H1 (cell line): ENCODE data around the gene OS9. TPM values are rescaled to one million over a fixed set of nuclear protein-coding genes. Genes with fewer than 3 reads are reported as not detected.

Experiments
- EZH2 ChIP-seq: fragments of 200-600 bp; sonication (generic); IDR thresholded peaks from 2 replicates; pipeline ENCODE4 v1.7.1; 2012; ENCODE audit warnings: low read depth, mild to moderate bottlenecking, moderate library complexity, low read length, inconsistent platforms; ENCODE audit not compliant: severe bottlenecking
- SUZ12 ChIP-seq: fragments of 200-600 bp; sonication (generic); IDR thresholded peaks from 2 replicates; pipeline ENCODE4 v1.6.1; 2012; ENCODE audit warnings: mild to moderate bottlenecking, inconsistent platforms, low read length, moderate library complexity, mixed read lengths
- TAF1 ChIP-seq: IDR thresholded peaks from 2 replicates; pipeline ENCODE4 v1.6.1; 2011; ENCODE audit warnings: mild to moderate bottlenecking, low read depth, low read length
- TBP ChIP-seq: IDR thresholded peaks from 2 replicates; pipeline ENCODE4 v1.6.1; 2011; ENCODE audit warnings: low read depth, low read length, improper control_type of control experiment
- polyA plus RNA-seq, 7 experiments: library from polyadenylated mRNA; depleted of rRNA in 3 of 7; stranded (reverse) in 5 of 7; unstranded in 2 of 7; fragments of >200 nt in 5 of 7; fragments of 200-250 nt in 2 of 7; gene quantifications; 1 replicate in 5 of 7; 2 replicates in 1 of 7; 4 replicates in 1 of 7; pipeline versions ENCODE4 v1.2.1 to v1.2.3, GENCODE V29; 2011 to 2013; ENCODE audit warnings: missing spikeins in 2 of 7, mixed read lengths in 2 of 7
- total RNA-seq: library from RNA; stranded (reverse); fragmentation: NEBNext Ultra II Directional; extraction: Animal tissue kit (Norgen Biotek cat#: 25700); gene quantifications from 2 replicates; pipeline ENCODE4 v1.2.1, GENCODE V29; 2021
- TF ChIP-seq, protein P1 (sequence below): fragments of 300-600 bp; sonication (generic); IDR thresholded peaks from 2 replicates; pipeline ENCODE4 v1.7.1; 2012; ENCODE audit warnings: low read length, moderate library complexity, mild to moderate bottlenecking, inconsistent platforms; ENCODE audit not compliant: insufficient replicate concordance

OS9 gene
- total and polyA plus RNA-seq, 2 of the 8 experiments (the other 6 are each of a cell fraction or from before 2014, with no cell fraction given) = 71.0 to 108 TPM

DNA sequence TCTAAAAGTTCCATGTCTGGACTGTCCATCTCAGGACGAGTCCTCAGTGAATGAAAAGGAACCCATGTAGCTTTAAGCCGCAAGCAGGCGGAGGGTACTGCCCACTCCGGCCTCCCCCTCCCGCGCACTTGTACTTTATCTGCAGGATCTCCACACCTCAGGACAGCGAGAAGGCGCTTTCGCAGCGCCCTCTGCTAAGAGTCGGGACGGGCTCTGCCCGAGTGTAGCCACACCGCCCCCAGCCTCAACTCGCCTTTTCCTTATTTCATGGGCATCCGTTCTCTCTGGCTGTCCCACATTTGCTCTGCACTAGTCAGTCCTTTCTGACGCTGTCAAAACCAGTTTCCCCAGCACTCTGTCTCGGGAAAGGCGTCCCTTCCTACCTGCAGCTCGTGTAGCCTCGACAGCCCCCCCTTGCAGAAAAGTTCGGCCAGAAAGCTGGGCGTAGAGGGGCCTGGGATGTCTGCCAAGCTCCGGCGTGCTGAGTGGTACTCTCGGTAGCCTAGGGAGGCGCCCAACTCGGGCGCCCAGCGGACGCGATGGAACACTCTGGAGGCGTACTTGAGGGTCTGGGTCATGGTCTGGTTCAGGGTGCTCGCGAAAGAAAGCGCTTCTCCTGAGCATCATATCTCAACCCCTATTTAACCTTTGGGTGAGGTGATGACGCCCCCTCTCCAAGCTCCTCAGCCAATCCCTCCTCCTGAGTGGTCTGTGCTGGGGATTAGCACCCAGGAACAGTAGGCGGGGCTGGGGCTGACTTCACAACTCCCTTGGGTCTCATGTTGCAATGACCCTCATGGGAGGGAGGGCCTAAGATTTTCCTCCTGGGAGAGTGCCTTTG, 72.8 kb downstream of the OS9 start, which contains the start of gene CYP27B1 (continued):
- TF ChIP-seq EZH2 (peak; percentile 62), SUZ12 (no peak), TAF1 (no peak), TBP (0 out of 2 replicates have a peak, but pooled peaks have one; percentile 17)
- TF ChIP-seq, protein P1, sequence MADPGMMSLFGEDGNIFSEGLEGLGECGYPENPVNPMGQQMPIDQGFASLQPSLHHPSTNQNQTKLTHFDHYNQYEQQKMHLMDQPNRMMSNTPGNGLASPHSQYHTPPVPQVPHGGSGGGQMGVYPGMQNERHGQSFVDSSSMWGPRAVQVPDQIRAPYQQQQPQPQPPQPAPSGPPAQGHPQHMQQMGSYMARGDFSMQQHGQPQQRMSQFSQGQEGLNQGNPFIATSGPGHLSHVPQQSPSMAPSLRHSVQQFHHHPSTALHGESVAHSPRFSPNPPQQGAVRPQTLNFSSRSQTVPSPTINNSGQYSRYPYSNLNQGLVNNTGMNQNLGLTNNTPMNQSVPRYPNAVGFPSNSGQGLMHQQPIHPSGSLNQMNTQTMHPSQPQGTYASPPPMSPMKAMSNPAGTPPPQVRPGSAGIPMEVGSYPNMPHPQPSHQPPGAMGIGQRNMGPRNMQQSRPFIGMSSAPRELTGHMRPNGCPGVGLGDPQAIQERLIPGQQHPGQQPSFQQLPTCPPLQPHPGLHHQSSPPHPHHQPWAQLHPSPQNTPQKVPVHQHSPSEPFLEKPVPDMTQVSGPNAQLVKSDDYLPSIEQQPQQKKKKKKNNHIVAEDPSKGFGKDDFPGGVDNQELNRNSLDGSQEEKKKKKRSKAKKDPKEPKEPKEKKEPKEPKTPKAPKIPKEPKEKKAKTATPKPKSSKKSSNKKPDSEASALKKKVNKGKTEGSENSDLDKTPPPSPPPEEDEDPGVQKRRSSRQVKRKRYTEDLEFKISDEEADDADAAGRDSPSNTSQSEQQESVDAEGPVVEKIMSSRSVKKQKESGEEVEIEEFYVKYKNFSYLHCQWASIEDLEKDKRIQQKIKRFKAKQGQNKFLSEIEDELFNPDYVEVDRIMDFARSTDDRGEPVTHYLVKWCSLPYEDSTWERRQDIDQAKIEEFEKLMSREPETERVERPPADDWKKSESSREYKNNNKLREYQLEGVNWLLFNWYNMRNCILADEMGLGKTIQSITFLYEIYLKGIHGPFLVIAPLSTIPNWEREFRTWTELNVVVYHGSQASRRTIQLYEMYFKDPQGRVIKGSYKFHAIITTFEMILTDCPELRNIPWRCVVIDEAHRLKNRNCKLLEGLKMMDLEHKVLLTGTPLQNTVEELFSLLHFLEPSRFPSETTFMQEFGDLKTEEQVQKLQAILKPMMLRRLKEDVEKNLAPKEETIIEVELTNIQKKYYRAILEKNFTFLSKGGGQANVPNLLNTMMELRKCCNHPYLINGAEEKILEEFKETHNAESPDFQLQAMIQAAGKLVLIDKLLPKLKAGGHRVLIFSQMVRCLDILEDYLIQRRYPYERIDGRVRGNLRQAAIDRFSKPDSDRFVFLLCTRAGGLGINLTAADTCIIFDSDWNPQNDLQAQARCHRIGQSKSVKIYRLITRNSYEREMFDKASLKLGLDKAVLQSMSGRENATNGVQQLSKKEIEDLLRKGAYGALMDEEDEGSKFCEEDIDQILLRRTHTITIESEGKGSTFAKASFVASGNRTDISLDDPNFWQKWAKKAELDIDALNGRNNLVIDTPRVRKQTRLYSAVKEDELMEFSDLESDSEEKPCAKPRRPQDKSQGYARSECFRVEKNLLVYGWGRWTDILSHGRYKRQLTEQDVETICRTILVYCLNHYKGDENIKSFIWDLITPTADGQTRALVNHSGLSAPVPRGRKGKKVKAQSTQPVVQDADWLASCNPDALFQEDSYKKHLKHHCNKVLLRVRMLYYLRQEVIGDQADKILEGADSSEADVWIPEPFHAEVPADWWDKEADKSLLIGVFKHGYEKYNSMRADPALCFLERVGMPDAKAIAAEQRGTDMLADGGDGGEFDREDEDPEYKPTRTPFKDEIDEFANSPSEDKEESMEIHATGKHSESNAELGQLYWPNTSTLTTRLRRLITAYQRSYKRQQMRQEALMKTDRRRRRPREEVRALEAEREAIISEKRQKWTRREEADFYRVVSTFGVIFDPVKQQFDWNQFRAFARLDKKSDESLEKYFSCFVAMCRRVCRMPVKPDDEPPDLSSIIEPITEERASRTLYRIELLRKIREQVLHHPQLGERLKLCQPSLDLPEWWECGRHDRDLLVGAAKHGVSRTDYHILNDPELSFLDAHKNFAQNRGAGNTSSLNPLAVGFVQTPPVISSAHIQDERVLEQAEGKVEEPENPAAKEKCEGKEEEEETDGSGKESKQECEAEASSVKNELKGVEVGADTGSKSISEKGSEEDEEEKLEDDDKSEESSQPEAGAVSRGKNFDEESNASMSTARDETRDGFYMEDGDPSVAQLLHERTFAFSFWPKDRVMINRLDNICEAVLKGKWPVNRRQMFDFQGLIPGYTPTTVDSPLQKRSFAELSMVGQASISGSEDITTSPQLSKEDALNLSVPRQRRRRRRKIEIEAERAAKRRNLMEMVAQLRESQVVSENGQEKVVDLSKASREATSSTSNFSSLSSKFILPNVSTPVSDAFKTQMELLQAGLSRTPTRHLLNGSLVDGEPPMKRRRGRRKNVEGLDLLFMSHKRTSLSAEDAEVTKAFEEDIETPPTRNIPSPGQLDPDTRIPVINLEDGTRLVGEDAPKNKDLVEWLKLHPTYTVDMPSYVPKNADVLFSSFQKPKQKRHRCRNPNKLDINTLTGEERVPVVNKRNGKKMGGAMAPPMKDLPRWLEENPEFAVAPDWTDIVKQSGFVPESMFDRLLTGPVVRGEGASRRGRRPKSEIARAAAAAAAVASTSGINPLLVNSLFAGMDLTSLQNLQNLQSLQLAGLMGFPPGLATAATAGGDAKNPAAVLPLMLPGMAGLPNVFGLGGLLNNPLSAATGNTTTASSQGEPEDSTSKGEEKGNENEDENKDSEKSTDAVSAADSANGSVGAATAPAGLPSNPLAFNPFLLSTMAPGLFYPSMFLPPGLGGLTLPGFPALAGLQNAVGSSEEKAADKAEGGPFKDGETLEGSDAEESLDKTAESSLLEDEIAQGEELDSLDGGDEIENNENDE = no peak
